Transverse colon (tissue), 4 donors: ENCODE results near the gene PAQR3.

ENCODE experiments used
- POLR2AphosphoS5 ChIP-seq, 3 donors: sonication (generic); formaldehyde crosslinking; IDR thresholded peaks; one replicate each; pipeline ENCODE4 v1.6.1; 2016; ENCODE audit warnings: antibody characterized with exemption in 3 of 3
- TF ChIP-seq, protein P1 (sequence below), 5 experiments: fragments of 200-600 bp in 3 of 5; fragments of 450-650 bp in 2 of 5; sonication (generic) in 3 of 5; IDR thresholded peaks; 1 replicate in 2 of 5; 2 replicates in 3 of 5; pipeline ENCODE4 v1.5.1; 2016 to 2017; ENCODE audit warnings: antibody characterized with exemption in 5 of 5, inconsistent platforms in 3 of 5, mild to moderate bottlenecking in 2 of 5, moderate library complexity in 1 of 5

DNA sequence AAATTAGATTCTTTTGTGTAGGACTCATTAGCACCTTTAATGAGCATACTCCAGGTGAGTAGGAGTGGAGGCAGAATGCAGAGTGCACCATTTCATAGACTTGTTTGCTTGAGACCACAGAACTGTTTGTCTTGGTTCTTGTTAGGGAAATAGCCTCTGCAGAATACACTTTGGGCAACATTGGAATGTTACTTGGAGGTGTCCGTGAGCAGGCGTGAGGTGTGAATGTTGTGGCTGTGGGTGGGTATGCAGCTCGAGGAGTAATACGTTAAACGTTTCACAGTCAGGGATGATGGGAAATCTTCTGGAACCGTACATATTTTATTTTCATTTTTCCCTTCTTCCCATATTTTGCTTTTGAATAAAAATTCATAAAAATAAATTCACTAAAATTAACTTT, 31.6 kb downstream of the PAQR3 start:
- TF ChIP-seq, protein P1, sequence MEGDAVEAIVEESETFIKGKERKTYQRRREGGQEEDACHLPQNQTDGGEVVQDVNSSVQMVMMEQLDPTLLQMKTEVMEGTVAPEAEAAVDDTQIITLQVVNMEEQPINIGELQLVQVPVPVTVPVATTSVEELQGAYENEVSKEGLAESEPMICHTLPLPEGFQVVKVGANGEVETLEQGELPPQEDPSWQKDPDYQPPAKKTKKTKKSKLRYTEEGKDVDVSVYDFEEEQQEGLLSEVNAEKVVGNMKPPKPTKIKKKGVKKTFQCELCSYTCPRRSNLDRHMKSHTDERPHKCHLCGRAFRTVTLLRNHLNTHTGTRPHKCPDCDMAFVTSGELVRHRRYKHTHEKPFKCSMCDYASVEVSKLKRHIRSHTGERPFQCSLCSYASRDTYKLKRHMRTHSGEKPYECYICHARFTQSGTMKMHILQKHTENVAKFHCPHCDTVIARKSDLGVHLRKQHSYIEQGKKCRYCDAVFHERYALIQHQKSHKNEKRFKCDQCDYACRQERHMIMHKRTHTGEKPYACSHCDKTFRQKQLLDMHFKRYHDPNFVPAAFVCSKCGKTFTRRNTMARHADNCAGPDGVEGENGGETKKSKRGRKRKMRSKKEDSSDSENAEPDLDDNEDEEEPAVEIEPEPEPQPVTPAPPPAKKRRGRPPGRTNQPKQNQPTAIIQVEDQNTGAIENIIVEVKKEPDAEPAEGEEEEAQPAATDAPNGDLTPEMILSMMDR (IDR thresholded peaks at IDR 0.05), result no peak
- no peak for TF ChIP-seq POLR2AphosphoS5 (IDR thresholded peaks at IDR 0.05)
